Uterine smooth muscle cell (primary cell): ENCODE measurements around the gene VWA8. TPM values are rescaled to one million over a fixed set of nuclear protein-coding genes. Genes with fewer than 3 reads are reported as not detected.

ENCODE experiments used
- total RNA-seq: library from RNA; depleted of rRNA; stranded (reverse); fragments of >200 nt; gene quantifications from 2 replicates; pipeline ENCODE4 v1.2.3, GENCODE V29; 2014

Gene VWA8
- 25.2 and 27.6 TPM in 2 replicates for total RNA-seq

DNA sequence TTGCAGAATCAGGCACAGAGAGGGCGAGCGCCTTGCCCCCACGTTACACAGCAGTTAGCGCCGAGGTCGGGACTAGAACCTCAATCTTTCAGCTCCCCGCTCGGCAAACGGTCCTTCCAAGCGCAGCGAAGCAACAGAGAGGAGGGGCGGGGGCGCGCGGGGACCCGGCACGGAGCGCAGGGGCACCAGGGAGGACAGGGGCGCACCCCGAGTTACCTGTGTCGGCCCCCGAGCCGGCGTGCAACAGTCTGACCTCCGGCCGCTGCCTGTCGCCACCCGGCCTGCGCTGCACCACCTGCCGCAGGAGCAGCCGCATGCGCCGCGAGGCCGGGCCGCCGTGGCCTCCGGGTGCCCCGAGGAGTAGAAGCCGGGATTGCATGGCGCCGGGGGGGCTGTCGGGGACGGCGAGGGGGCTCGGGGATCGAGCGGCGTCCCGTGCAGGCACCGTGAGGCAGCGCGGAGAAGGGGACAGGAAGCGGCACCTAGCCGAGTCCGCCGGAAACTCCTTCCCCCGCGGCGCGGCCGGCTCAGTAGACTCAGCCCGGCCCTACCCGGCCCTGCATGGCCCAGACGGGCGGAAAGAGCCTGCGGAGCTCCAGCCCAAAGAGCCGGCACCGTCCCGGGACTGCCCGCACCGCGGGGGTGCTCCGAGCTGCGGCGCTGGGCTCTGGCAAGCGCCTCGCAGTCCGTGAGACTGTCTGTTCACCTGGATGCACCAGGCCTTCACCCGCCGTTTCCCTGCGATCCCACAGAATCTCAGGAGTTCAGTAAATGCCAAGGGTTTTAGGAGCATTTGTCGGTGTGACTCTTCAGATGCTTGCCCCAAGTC is at the start of gene VWA8:
Gene VWA8 (minus strand): TSS at position 473 of the 829 bp plus-strand sequence. CDS start 94 bp downstream, at position 379.

Other genes starting within 250 kb of the VWA8 start
- 12.5 and 18.7 TPM in 2 replicates for gene DGKH, start 87.5 kb upstream of the VWA8 start, total RNA-seq